GM23338 (cell line): Measurements from ENCODE around the gene SBF2.

ENCODE experiments used
- EZH2 ChIP-seq: fragments of 200-600 bp; sonication (generic); IDR thresholded peaks from one replicate; pipeline ENCODE4 v1.8.0; 2017; ENCODE audit warnings: antibody characterized with exemption, mild to moderate bottlenecking, low read depth; ENCODE audit not compliant: unreplicated experiment
- EZH2phosphoT487 ChIP-seq: fragments of 200-600 bp; sonication (generic); IDR thresholded peaks from one replicate; pipeline ENCODE4 v1.8.1; 2018; ENCODE audit warnings: antibody characterized with exemption; ENCODE audit not compliant: unreplicated experiment
- TF ChIP-seq, protein P1 (sequence below), 2 experiments: fragments of 200-600 bp in 1 of 2; sonication (generic) in 1 of 2; conservative IDR thresholded peaks; 2 replicates each; pipeline versions ENCODE4 v1.5.1 to v1.6.1; 2016 to 2017; ENCODE audit warnings: antibody characterized with exemption in 2 of 2, low read depth in 2 of 2, mild to moderate bottlenecking in 2 of 2, moderate library complexity in 1 of 2

DNA sequence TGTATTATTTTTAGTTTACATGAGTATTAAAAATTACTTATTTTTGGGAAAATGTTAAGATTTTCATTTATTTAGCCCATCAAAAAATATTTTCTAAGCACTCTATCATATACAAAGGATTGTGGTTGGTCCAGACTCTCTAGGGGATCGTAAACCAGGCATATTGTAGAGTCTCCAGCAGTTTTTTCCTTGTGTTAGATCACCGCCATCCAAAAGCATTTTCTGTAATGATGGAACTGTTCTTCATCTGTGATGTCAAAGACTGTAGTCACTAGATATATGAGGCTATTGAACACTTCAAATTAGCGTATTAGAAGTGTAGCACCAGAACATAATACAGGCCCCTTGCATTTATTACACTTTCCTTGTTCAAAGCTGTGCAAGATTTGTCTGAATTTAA, 154.9 kb downstream of the SBF2 start:
- TF ChIP-seq EZH2 (no peak), EZH2phosphoT487 (no peak)
- TF ChIP-seq, protein P1, sequence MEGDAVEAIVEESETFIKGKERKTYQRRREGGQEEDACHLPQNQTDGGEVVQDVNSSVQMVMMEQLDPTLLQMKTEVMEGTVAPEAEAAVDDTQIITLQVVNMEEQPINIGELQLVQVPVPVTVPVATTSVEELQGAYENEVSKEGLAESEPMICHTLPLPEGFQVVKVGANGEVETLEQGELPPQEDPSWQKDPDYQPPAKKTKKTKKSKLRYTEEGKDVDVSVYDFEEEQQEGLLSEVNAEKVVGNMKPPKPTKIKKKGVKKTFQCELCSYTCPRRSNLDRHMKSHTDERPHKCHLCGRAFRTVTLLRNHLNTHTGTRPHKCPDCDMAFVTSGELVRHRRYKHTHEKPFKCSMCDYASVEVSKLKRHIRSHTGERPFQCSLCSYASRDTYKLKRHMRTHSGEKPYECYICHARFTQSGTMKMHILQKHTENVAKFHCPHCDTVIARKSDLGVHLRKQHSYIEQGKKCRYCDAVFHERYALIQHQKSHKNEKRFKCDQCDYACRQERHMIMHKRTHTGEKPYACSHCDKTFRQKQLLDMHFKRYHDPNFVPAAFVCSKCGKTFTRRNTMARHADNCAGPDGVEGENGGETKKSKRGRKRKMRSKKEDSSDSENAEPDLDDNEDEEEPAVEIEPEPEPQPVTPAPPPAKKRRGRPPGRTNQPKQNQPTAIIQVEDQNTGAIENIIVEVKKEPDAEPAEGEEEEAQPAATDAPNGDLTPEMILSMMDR (conservative IDR thresholded peaks at IDR 0.05; ENCODE audit: low read depth in 2 of 2): no peak
